Putamen (tissue), 1 donor: ENCODE measurements around the gene DHX35.
"Not testable (repeated sequence)": the region's sequence is repeated elsewhere in the genome, so short reads cannot be mapped to it uniquely, and the experiment has no call there.

Experiments
- DNase-seq: peaks from one replicate; pipeline ENCODE4 v3.0.0-alpha.2; 2016; ENCODE audit warnings: low spot score

The DHX35 gene

DNA sequence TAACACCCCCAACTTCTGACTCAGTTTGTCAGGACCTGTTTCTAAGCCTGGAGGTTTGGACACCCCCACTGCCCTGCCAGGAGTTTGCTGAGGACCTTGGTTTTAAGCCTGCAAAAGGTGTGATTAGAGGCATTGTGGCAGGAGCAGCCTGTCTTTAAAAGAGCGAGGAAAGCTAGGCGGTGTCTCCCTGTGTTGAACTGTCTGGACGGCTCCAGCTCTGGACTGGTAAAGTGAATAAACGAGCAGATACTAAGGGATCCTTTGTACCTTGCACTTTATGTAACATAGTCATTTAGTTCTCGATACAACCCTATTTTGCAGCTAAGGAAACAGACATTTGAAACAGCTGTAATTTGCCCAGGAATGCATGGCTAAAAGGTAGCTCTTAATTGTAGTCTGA lies 21.5 kb upstream of the DHX35 start:
- no peak for DNase-seq

DNA sequence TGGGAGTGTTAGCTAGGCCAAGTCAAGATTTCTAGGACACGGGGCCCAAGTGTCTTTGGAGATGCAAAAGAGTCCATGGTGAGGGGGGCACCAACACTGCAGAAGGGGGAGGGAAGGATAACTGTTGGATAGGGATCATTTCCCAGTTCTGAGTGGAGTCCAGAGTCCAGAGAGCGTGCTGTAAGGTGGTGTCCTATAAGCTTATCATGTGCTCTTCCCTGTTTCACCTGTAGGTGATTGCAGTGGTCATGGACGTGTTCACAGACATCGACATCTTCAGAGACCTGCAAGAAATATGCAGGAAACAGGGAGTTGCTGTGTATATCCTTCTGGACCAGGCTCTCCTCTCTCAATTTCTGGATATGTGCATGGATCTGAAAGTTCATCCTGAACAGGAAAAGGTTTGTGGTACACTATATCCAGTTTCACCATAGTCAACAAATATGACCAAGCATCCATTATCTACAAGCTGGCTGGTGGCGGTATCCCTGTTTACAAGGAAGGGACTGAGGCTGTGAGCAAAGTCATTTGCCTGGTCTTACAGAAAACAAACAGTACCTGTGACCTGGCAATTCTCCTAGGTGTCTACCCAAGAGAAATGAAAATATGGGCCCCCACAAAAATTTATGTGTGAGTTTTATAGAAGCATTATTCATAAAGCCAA lies 20.3 kb upstream of the DHX35 start:
- no peak for DNase-seq

DNA sequence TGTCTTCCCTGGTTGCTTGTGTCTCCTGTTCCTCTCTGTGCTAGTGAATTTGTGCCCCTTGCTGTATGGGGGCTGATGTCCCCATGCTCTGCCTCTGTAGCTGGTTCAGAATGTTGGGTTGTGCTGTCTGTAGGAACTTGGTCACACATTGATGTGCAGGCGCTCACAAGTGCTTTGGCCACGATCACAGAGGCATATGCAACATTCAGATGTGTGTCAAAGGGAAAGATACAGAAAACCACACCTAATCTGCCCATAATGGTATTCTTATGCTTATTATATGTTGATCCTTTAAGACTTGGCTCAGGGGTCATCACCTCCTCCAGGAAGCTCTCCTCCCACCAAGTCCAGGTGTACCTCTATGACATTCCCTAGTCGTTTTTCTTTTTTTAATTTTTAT lies 17.1 kb upstream of the DHX35 start:
- no peak for DNase-seq

DNA sequence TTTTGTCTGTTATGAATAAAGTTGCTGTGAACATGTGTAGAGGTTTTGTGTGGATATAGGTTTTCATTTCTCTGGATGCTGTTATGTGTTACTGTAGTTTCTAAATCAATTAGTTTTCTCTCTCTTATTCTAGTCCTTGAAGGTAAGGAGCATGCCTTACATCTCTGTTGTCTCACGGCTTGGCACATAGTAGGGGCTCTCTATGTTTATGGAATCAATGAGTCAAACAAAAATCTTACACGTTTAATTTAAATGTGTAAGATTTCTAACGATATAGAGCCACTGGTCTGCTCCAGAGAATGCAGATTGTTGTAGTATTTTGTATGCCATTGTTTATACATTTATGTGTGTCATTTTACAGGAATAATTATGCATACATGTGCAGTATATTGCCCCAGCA lies 15.3 kb upstream of the DHX35 start:
- DNase-seq, result no peak

DNA sequence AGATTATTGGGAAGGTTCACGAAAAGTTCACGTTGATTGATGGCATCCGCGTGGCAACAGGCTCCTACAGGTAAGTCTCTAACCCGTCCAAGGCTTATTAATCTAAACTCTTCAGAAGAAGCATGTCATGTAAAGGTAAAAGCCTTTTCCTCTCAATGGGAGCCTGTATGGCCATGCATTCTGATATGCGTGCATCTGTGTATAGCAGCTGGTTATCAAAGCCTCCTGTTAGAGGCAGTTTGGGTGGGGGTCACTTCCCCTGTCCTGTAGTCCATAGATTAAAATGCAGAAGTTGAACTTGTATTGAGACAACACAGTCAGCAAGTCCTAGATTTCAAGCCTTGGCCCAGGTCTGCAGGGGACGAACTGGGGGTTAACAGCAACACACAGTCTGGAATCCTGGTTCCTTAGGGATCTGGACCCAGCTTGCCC lies 14.2 kb upstream of the DHX35 start:
- DNase-seq, result no peak

DNA sequence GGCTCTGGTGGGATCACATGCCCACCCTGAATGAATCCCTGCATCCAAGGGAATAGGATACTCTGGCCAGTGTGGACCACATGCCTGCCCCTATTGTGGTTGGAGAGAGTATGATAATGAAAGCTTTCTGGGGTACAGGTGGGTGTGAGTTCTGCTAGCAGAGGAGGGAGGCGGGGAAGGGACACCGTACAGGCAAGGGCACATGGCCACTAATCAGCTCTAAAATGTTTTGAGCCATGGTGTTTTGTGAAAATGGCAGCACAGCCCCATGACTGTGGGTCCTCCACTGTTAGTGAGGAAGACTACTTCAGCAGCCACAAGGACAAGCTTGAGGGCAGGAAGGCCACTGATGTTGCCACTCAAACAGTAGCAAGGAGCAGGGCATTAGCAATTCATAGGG lies 11.9 kb upstream of the DHX35 start:
- DNase-seq, result no peak

DNA sequence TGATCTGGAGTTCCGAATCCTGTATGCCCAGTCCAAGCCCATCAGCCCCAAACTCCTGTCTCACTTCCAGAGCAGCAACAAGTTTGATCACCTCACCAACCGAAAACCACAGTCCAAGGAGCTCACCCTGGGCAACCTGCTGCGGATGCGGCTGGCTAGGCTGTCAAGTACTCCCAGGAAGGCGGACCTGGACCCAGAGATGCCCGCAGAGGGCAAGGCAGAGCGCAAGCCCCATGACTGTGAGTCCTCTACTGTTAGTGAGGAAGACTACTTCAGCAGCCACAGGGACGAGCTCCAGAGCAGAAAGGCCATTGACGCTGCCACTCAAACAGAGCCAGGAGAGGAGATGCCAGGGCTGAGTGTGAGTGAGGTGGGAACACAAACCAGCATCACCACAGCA lies 10.5 kb upstream of the DHX35 start:
- no peak for DNase-seq

DNA sequence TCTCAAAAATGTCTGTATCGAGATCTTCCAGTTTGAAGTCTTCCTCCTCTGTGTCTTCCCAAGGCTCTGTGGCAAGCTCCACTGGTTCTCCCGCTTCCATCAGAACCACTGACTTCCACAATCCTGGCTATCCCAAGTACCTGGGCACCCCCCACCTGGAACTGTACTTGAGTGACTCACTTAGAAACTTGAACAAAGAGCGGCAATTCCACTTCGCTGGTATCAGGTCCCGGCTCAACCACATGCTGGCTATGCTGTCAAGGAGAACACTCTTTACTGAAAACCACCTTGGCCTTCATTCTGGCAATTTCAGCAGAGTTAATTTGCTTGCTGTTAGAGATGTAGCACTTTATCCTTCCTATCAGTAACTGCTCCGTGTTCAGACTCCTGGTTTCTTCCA lies 10.0 kb upstream of the DHX35 start:
- no peak for DNase-seq

DNA sequence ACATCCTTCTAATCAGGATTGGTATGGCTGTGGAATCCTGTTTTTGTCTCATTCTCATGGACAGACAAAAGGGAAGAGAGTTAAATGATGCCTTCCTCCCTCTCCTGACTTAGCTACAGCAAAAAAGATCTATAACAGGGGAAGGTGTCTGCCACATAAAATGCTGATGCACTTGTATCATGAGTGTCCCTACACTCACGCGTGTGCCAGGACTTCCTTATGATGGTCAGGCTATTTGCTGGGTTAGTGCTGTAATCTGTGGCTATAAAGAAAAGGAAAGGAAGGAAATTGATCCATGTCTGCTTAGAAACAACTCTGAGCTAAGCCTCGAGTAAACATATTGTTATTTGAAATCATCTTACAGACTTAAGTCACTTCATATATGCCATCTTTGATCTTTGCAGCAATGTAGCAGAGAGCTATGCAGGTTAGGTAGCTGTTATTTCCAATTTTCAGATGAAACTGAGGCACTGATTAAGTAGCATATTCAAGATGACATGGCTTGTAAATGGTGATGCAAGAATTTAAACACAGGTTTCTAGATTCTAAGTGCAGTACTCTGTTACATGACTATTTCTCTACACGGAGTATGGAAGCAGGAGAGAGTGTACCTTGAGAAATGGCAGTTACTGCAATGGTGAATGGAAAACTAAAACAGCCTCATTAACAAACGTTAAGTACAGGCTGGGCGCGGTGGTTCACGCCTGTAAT lies 8.4 kb upstream of the DHX35 start:
- DNase-seq, result no peak

DNA sequence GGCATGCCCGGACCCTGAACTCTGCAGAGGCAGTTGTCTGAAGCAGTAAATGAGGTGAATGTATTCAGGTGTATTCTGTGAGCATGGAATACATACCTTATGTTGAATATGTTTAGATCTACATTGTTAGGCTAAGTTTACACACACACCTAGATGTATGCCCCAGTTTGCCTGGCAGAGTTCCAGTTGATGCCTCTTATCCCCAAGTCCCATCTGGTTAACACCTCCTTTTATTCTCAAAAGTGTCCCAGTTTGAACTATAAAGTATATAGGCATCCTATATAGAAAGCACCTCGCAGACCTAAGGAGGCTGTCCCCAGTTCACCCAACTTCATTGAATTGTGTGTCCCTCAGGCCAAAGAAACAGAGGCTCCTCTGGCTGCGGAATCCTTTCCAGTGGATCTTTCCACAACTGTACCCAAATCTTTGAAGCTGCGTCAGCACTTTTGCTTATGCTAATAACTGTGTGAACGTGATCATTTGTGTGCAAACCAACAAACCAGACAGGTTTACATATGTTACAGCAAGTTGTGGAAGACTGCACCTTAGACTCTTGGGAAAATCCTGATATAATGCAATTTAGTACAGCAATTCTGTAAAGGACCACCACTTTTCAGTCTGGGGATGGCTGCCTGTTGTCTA lies 4.8 kb upstream of the DHX35 start:
- no peak for DNase-seq

DNA sequence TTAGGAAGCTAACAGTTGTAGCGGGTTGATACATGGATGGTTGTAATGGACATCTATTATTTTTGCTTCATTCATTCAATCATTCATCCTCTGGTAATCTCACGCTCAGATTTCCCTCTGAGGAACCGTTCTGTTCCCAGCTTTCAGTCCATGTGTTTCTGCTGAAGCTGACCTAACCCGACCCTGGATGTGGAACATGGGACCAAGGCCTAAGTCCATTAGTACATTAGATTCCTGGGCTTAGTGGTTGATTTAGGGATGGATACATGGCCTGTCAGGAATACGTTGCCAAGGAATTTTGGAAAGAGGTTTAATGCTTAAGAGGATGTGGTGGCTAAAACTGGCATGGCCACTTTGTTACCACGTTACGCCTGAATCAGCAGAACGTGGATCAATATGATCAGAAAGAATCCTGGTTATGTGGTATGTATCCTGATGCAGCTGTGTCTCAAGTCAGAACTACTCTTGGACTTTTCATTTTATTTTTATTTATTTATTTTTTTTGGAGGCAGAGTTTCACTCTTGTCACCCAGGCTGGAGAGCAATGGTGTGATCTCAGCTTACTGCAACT lies 4.1 kb upstream of the DHX35 start:
- no peak for DNase-seq

DNA sequence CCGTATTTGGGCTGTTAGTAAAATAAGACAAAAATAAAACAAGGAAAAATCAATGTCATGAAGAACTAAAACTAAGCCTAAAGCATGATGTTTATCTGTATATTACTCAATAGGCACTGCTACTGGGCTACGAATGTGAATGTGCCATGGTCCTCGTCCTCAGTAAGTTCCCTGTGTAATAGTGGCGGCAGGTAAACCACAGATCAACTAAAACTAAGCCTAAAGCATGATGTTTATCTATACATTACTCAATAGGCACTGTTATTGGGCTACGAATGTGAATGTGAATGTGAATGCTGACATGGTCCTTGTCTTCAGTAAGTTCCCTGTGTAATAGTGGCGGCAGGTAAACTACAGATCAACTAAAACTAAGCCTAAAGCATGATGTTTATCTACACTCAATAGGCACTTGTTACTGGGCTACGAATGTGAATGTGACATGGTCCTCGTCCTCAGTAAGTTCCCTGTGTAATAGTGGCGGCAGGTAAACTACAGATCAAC lies 1.9 kb upstream of the DHX35 start:
- DNase-seq, result not testable (repeated sequence)

DNA sequence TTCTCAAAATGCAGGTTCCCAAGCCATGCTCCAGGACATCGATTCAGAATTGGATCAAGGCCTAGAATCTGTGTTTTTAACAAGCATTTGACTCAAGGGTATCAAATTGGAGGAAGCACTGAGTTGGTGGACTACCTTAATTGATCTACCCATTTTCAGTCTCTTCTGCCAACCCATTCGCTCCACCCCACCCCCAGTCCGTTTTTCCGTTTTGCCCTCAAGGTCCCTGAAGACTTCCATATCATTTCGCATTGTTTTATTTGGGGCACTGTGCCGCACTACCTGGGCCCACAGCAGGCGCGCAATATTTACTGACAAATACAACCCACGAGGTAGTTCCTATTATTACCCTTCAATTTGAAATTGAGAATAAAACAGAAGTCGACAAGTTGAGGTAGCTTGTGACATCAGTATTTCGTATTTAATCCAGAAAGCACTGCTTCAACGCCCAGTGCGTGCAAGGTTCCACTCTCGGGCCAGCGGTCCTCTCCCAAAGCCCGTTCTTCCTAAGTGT lies 557 bp upstream of the DHX35 start:
- no peak for DNase-seq

DNA sequence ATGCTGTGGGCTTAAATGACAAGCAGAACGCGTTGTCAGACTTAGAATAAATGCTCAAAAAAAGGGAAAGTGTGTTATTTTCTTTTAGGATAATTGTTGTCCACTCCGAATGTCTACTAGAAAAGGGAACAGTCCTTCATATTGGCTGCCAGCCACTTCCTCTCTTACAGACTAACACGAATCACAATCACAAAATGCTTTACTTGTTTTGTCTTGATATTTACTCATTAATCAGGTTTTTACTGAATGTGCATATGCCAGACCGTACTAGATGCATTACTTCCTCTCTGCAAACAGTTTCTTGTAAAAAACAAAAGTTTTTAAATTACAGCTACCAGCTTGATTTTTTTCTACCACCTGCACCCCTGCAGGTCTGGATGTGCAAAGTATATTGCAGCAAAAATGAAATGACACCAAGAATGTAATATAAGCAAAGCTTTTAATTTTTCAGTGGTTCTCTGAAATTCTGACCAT lies 821 bp downstream of the DHX35 start:
- DNase-seq, result no peak

DNA sequence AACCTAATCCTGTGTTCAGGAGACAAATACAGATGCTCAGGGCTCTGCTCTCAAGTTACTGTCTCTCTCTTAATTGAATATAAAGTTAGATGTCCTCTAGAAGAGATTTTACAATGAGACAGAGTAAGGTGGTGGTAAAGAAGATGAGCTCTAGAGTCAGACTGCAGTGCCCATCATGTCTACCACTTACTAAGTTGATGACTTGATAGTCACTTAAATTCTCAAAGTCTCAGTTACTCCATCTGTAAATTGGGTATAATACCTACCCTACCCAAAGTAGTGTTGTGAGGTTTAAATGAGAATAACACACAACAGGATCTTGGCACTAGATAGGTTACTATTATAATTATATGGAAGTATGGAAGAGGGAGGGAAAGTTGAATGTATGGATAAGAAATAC lies 1.6 kb downstream of the DHX35 start:
- no peak for DNase-seq

DNA sequence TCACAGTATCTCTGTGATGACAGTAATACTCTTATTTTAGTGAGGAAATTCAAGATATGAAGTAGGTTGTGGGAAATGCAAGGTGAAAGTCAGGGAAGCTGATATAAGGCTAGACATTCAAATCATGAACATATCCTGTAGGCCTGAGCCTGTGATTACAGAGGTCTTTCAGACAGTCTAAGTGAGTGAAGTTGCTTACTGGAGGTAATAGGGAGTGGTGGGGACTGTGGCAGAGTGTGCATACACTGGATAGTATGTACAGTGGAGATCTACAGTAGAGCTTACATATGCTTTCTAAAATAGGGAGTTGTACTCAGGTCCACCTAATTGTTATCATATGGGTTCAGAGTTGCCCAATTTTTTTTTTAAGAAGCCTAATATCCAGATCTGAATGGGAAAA lies 3.1 kb downstream of the DHX35 start:
- DNase-seq, result no peak

DNA sequence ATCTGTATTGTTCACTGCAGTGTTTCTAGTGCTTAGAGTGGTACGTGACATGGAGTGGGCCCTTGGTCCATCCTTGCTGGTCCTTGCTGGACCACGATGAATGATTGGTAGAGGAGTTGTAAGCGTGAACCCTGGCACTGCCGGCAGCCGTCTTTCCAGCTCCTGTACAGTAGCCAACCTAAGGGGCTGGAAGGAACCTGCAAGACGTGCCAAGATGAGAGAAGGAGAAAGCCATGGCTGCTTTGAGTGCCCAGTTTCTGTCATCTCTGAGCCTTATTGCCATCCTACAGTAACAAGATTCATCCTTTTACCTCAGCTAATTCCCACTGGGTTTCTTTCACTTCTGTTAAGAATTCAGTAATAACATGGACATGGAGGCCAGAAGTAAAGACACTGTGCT lies 5.9 kb downstream of the DHX35 start:
- DNase-seq, result no peak

DNA sequence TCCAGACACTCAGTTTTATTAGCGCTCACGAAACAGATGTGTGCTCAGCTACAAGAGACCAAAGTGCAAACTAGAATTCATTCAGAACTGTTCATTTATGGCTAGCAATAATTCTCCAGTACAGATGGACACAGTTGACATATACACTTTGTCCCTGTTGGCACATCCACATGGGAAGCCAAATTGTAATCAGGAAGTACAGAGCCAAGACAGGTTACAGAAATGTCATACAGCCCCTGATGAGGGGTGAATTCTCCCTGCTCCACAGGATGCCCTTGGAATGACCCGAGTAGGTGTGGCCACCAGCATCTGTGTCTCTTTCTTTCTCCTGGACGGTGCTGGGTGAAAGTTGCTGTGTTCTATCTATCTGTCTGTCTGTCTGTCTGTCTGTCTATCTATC lies 7.6 kb downstream of the DHX35 start:
- DNase-seq, result no peak

DNA sequence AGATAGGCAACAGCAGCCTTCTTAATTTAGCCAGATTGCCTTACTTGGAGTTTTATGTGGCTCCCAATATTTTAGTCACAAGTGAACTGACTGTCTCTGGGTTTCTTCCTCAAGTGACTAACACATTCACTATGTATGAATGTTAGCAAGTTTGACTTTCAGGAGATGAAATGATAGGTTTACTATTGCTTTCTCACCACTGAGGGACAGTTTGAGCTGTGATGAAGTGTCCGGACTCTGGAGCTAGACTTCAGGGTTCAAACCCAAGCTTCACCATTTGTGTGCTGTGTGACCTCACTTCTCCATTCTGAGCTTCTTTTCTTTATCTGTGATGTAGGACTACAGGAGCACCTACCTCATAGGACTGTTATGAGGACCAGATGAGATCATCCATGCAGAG lies 8.2 kb downstream of the DHX35 start:
- DNase-seq, result no peak

DNA sequence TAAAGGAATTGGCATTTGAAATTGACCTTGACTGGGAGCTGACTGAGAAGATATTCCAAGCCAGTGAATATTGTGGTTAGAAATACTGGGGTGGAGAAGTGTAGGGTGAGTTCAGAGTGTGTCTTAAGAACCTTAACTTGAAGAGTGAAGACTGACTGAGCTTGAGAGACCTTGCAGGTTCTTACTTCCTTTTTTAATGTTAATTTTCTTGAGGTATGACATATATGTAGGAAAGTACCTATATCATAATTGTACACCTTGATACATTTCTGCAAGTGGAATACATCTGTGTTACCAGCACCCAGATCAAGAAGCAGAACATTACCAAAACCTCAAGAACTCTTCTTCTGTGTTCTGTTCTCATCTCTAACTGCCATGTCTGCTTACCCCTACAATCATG lies 11.0 kb downstream of the DHX35 start:
- DNase-seq, result no peak

DNA sequence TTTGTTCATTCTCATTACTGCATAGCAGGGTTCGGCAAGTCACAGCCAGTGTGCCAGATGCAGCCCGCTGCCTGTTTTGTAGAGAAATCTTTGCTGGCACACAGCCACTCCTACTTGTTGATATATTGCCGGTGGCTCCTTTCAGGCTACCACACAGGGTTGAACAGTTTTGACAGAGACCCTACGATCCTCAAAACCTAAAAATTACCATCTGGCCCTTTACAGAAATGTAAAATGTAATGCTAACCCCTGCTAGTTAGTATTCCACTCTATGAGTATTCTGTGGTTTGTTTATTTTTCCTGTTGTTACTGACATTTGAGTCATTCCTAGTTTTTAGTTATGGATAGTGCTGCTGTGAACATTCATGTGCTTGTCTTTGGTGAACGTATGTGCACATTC lies 11.5 kb downstream of the DHX35 start:
- DNase-seq, result no peak

DNA sequence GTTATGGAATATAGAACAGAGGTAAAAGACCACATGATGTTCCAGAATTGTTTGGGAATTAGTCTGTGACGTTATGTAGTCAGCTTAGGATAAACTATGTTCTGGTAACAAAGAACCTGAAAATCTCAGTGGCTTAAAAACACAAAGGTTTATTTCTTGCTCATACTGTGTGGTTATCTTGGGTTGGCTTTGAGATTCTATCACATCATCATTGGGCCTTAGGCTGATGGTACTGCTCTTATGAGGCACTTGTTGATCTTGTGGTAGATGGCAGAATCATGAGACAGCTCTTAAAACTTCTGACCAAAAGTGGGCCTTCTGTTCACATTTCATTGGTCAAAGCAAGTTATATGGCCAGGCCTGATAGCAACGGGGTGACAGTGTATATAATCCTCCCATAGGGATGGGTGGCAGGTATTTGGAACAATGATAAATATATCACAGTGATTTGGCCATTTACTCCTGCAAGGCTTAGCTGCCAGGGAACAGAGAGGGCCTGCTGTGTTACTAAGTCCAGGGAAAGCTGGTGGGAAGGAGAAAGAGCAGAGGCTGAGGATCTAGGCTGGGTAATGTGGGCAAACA lies 13.5 kb downstream of the DHX35 start:
- no peak for DNase-seq
